HCT116 (cell line): ENCODE measurements around the gene GNAI1. TPM values are rescaled to one million over a fixed set of nuclear protein-coding genes. Genes with fewer than 3 reads are reported as not detected.

Experiments
- ATAC-seq: fragments of 200-7000 bp; cut with Tn5 transposase; 2 replicates; pipeline ENCODE4 v1.9.1; 2020; ENCODE audit warnings: mild to moderate bottlenecking, moderate library complexity
- BruUV-seq: library from RNA; stranded (reverse); fragments of 400-500 nt; replicated peaks from 2 replicates; lab custom pipeline; 2021; lab: Mats Ljungman, UMichigan
- CTCF ChIA-PET: fragments of 300-600 bp; sonication (Branson Sonifier 250); formaldehyde crosslinking; loops from one replicate; lab custom pipeline; 2021; ENCODE audit warnings: antibody characterized with exemption; lab: Charles Lee
- POLR2A ChIA-PET: fragments of 300-600, 350-600 bp; sonication (Branson Sonifier 250); formaldehyde crosslinking; loops from one replicate; lab custom pipeline; 2021; ENCODE audit warnings: antibody characterized with exemption; lab: Charles Lee
- RAD21 ChIA-PET, 2 experiments: fragments of 300-600 bp; sonication (Branson Sonifier 250); formaldehyde crosslinking; loops; one replicate each; lab custom pipeline; 2023; ENCODE audit warnings: low total read pairs in 2 of 2; ENCODE audit not compliant: uncharacterized antibody in 2 of 2, unreplicated experiment in 2 of 2, low non-redundant PET in 1 of 2; lab: Charles Lee
- DNase-seq: peaks from one replicate; pipeline ENCODE4 v3.0.0-alpha.2; 2010; ENCODE audit warnings: low read depth, low spot score
- H2AFZ ChIP-seq: fragments of 200-600 bp; shearing (Covaris generic), sonication (generic); 2 replicates; pipeline ENCODE4 v1.6.1; 2017; ENCODE audit warnings: low read depth, mixed run types, mixed read lengths, antibody characterized with exemption, low read length; ENCODE audit not compliant: poor library complexity, severe bottlenecking
- H3K27ac ChIP-seq: 2 replicates; pipeline ENCODE4 v1.5.1; 2012; ENCODE audit warnings: low read depth, low read length
- H3K27me3 ChIP-seq: fragments of 200-600 bp; sonication (generic); 2 replicates; pipeline ENCODE4 v1.6.1; 2016; ENCODE audit warnings: mixed run types, low read length, mixed read lengths; ENCODE audit not compliant: insufficient read depth
- H3K36me3 ChIP-seq, 2 experiments: fragments of 200-500 bp in 1 of 2; fragments of 200-600 bp in 1 of 2; sonication (Bioruptor generic) in 1 of 2; sonication (generic) in 1 of 2; 2 replicates each; pipeline versions ENCODE4 v1.5.1 to v1.6.1; 2014 to 2016; ENCODE audit warnings: low read length in 2 of 2, inconsistent platforms in 1 of 2, mixed read lengths in 1 of 2, mixed run types in 1 of 2; ENCODE audit not compliant: insufficient read depth in 2 of 2, control insufficient read depth in 1 of 2
- H3K4me1 ChIP-seq, 2 experiments: fragments of 200-600 bp in 1 of 2; sonication (generic) in 1 of 2; 2 replicates each; pipeline versions ENCODE4 v1.5.1 to v1.6.1; 2012 to 2017; ENCODE audit warnings: low read length in 2 of 2, inconsistent platforms in 1 of 2, mild to moderate bottlenecking in 1 of 2, mixed read lengths in 1 of 2, mixed run types in 1 of 2, moderate library complexity in 1 of 2; ENCODE audit not compliant: insufficient read depth in 2 of 2, control insufficient read depth in 1 of 2
- H3K4me2 ChIP-seq: fragments of 200-600 bp; sonication (generic); 2 replicates; pipeline ENCODE4 v1.6.1; 2017; ENCODE audit warnings: mixed run types, low read length, mixed read lengths
- H3K4me3 ChIP-seq, 2 experiments: fragments of 200-600 bp in 1 of 2; sonication (generic) in 1 of 2; replicated peaks in 1 of 2; 2 replicates each; pipeline ENCODE4 v1.5.1; 2011 to 2016; ENCODE audit warnings: low read length in 2 of 2, control low read depth in 1 of 2, low read depth in 1 of 2, mild to moderate bottlenecking in 1 of 2, mixed read lengths in 1 of 2, mixed run types in 1 of 2
- H3K79me2 ChIP-seq: fragments of 200-600 bp; sonication (generic); 2 replicates; pipeline ENCODE4 v1.6.1; 2017; ENCODE audit warnings: mild to moderate bottlenecking, mixed run types, low read length, moderate library complexity, mixed read lengths; ENCODE audit not compliant: insufficient read depth
- H3K9ac ChIP-seq: fragments of 200-600 bp; sonication (generic); 2 replicates; pipeline ENCODE4 v1.6.1; 2016; ENCODE audit warnings: low read length, mixed read lengths
- H3K9me2 ChIP-seq: fragments of 200-600 bp; sonication (generic), shearing (Covaris generic); 2 replicates; pipeline ENCODE4 v1.6.1; 2017; ENCODE audit warnings: mixed run types, mild to moderate bottlenecking, moderate library complexity; ENCODE audit not compliant: insufficient read depth
- H3K9me3 ChIP-seq, 2 experiments: fragments of 200-500 bp in 1 of 2; fragments of 200-600 bp in 1 of 2; sonication (Bioruptor generic) in 1 of 2; sonication (generic) in 1 of 2; 2 replicates each; pipeline ENCODE4 v1.6.1; 2014 to 2017; ENCODE audit warnings: low read length in 2 of 2, mixed read lengths in 2 of 2, inconsistent platforms in 1 of 2, low read depth in 1 of 2, mild to moderate bottlenecking in 1 of 2, mixed run types in 1 of 2, moderate library complexity in 1 of 2; ENCODE audit not compliant: control insufficient read depth in 1 of 2, insufficient read depth in 1 of 2
- H4K20me1 ChIP-seq: fragments of 200-600 bp; sonication (generic), shearing (Covaris generic); 2 replicates; pipeline ENCODE4 v1.6.1; 2017; ENCODE audit warnings: mixed run types, mild to moderate bottlenecking, moderate library complexity; ENCODE audit not compliant: insufficient read depth
- ATF3 ChIP-seq: IDR thresholded peaks from 2 replicates; pipeline ENCODE4 v1.6.1; 2012
- CBX3 ChIP-seq: IDR thresholded peaks from 2 replicates; pipeline ENCODE4 v1.6.1; 2012; ENCODE audit warnings: low read depth
- CTCF ChIP-seq, 3 experiments: fragments of 200-600 bp in 1 of 3; sonication (generic) in 1 of 3; IDR thresholded peaks in 2 of 3; conservative IDR thresholded peaks in 1 of 3; 2 replicates each; pipeline ENCODE4 v1.5.1; 2012 to 2017; ENCODE audit warnings: low read depth in 2 of 3, low read length in 2 of 3, antibody characterized with exemption in 1 of 3, borderline replicate concordance in 1 of 3, control low read depth in 1 of 3, mild to moderate bottlenecking in 1 of 3, mixed read lengths in 1 of 3, mixed run types in 1 of 3, moderate library complexity in 1 of 3; ENCODE audit not compliant: insufficient read depth in 1 of 3
- EGR1 ChIP-seq: IDR thresholded peaks from 2 replicates; pipeline ENCODE4 v1.6.1; 2012; ENCODE audit warnings: low read depth
- EZH2phosphoT487 ChIP-seq: fragments of 200-600 bp; IDR thresholded peaks from 2 replicates; pipeline ENCODE4 v1.6.1; 2018; ENCODE audit warnings: antibody characterized with exemption, borderline replicate concordance
- RAD21 ChIP-seq: IDR thresholded peaks from 2 replicates; pipeline ENCODE4 v1.6.1; 2012; ENCODE audit warnings: low read depth, mild to moderate bottlenecking
- SP1 ChIP-seq: IDR thresholded peaks from 2 replicates; pipeline ENCODE4 v1.6.1; 2012; ENCODE audit warnings: low read depth
- YY1 ChIP-seq: IDR thresholded peaks from 2 replicates; pipeline ENCODE4 v1.6.1; 2011; ENCODE audit warnings: low read length, low read depth, moderate library complexity, mild to moderate bottlenecking; ENCODE audit not compliant: insufficient replicate concordance; ENCODE audit errors: extremely low read depth
- intact Hi-C: fragments of 100-400 bp; cut with micrococcal nuclease; formaldehyde crosslinking; loops from 2 replicates; pipeline ENCODE4 v1.10.0; 2022
- total RNA-seq: library from RNA; stranded (reverse); gene quantifications from one replicate; pipeline ENCODE4 v1.2.1, GENCODE V29; 2021; ENCODE audit not compliant: unreplicated experiment

Gene GNAI1
- total RNA-seq, 1 experiment from 2014 or later = 148 TPM

- peaks cover 4 to 73% of the 10 kb centered on the region in 2 experiments for H3K4me1 ChIP-seq
- POLR2A ChIA-PET = no interaction called here
- H3K36me3 ChIP-seq = peaks cover 0 to 8% of the 10 kb centered on the region in 2 experiments; a peak in 1 of 4 replicates
- H4K20me1 ChIP-seq = peaks cover 21% of the 10 kb centered on the region; the same call in 1 of the 2 replicates
- CTCF ChIA-PET = no interaction called here
- no peak for DNase-seq
- H3K27ac ChIP-seq = no peak overlapping the region
- TF ChIP-seq CTCF (IDR thresholded peaks at IDR 0.05 in 2 of 3, conservative IDR thresholded peaks at IDR 0.05 in 1 of 3; ENCODE audit: borderline replicate concordance in 1 of 3, insufficient read depth in 1 of 3, low read depth in 2 of 3, low read length in 2 of 3) (no peak), EZH2phosphoT487 (no peak), ATF3 (no peak), RAD21 (no peak), SP1 (no peak), EGR1 (no peak), YY1 (no peak), CBX3 (no peak)
- H3K4me2 ChIP-seq = no peak overlapping the region
- no peak for ATAC-seq
- H3K79me2 ChIP-seq = peaks cover 98% of the 10 kb centered on the region
- H3K9me3 ChIP-seq = 0 out of 4 replicates have a peak, but pooled peaks cover 0 to 3% of the 10 kb centered on the region in 2 experiments
- H3K4me3 ChIP-seq = no peak overlapping the region
- no peak overlapping the region for H3K9ac ChIP-seq
- no TSS peak for BruUV-seq
- no peaks in the 10 kb centered on the region for H3K27me3 ChIP-seq
- H3K9me2 ChIP-seq = no peaks in the 10 kb centered on the region
- no peak overlapping the region for H2AFZ ChIP-seq
- RAD21 ChIA-PET = no interaction called here
- intact Hi-C loops = no loop called here
Observed at GRCh38 chr7:80172387-80172786, 37.8 kb downstream of the GNAI1 start.
